Measurements from ENCODE around the gene CAMTA1. TPM values are rescaled to one million over a fixed set of nuclear protein-coding genes. Genes with fewer than 3 reads are reported as not detected.

Gene CAMTA1
- total RNA-seq, 1 experiment from 2014 or later = 60.0 TPM

DNA sequence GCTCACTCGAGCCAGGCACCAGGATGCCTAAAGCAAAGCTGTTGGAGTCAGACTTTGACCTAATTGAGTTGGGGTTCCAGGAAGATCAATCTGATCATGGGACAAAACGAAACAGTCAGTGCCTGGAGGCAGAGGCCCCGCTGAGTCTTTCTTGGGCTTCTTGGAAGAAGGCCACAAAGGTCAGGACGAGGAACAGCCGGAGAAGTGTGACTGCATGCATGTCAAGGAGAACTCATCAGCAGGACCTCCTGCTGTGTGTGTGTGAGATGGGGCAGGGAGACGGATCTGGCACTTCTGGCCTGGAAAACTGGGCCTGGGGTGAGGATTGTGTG, 190.8 kb downstream of the CAMTA1 start:
- CTCF ChIA-PET = no interaction called here
- Mint-ChIP-seq H3K36me3 (ENCODE audit: insufficient read depth, unreplicated experiment) (no peaks in the 10 kb centered on the region), H3K9me3 (ENCODE audit: unreplicated experiment) (no peaks in the 10 kb centered on the region), H3K27ac (ENCODE audit: unreplicated experiment) (no peak overlapping the region), H3K4me1 (ENCODE audit: low read depth, unreplicated experiment) (no peaks in the 10 kb centered on the region), H3K4me3 (ENCODE audit: unreplicated experiment) (no peak overlapping the region), H3K27me3 (ENCODE audit: insufficient read depth, unreplicated experiment) (peaks cover 20% of the 10 kb centered on the region)
- no peak for DNase-seq
- POLR2A ChIA-PET = no interaction called here
- H3K9me3 ChIP-seq = no peaks in the 10 kb centered on the region
- intact Hi-C loops (cut with micrococcal nuclease; ENCODE audit: unreplicated experiment) = no loop called here
- no TSS peak for BruUV-seq (replicated peaks)
- H3K4me1 ChIP-seq = no peaks in the 10 kb centered on the region
- TF ChIP-seq, protein P1, sequence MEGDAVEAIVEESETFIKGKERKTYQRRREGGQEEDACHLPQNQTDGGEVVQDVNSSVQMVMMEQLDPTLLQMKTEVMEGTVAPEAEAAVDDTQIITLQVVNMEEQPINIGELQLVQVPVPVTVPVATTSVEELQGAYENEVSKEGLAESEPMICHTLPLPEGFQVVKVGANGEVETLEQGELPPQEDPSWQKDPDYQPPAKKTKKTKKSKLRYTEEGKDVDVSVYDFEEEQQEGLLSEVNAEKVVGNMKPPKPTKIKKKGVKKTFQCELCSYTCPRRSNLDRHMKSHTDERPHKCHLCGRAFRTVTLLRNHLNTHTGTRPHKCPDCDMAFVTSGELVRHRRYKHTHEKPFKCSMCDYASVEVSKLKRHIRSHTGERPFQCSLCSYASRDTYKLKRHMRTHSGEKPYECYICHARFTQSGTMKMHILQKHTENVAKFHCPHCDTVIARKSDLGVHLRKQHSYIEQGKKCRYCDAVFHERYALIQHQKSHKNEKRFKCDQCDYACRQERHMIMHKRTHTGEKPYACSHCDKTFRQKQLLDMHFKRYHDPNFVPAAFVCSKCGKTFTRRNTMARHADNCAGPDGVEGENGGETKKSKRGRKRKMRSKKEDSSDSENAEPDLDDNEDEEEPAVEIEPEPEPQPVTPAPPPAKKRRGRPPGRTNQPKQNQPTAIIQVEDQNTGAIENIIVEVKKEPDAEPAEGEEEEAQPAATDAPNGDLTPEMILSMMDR (IDR thresholded peaks at IDR 0.05; ENCODE audit: insufficient read depth in 1 of 2, low read depth in 1 of 2, low read length in 1 of 2, severe bottlenecking in 1 of 2, unreplicated experiment in 1 of 2) = no peak
- no peaks in the 10 kb centered on the region for H3K27me3 ChIP-seq (replicated peaks; ENCODE audit: control insufficient read depth, insufficient read depth, low read length)
- no peak overlapping the region for H3K4me3 ChIP-seq (ENCODE audit: low read depth, low read length)
- no peaks in the 10 kb centered on the region for H3K36me3 ChIP-seq (ENCODE audit: control insufficient read depth, insufficient read depth, low read length)

DNA sequence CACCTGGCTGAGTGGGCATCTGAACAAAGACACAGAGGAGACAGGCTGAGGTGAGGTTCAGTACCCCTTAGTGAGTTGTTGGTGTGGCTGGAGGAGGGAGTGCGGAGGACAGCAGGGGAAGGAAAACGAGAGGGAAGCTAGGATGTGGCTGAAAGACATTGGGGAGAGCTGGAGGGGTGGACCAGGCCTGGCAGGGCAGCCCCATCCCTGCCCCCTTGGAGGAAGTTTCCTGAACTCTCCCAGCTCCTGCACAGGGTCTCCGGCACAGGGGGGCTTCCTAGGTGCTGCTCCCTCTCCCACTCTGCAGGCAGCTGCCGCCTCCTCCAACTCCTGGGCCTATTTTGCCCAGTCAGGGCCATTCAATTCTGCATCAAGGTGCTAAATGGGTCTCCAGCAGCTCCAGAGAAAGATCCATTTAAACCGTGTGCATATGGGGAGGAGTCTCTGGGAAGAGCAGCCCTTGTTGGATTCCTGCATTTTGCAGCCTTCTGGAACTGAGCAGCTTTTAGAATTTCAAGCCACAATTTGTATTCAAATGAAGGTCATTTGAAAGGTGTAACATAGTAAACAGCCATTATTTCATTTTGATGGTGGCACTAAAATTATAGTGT, 193.9 kb downstream of the CAMTA1 start:
- no peaks in the 10 kb centered on the region for H3K36me3 Mint-ChIP-seq (ENCODE audit: insufficient read depth, unreplicated experiment)
- BruUV-seq (replicated peaks) = no TSS peak
- no peak overlapping the region for H3K4me3 Mint-ChIP-seq (ENCODE audit: unreplicated experiment)

DNA sequence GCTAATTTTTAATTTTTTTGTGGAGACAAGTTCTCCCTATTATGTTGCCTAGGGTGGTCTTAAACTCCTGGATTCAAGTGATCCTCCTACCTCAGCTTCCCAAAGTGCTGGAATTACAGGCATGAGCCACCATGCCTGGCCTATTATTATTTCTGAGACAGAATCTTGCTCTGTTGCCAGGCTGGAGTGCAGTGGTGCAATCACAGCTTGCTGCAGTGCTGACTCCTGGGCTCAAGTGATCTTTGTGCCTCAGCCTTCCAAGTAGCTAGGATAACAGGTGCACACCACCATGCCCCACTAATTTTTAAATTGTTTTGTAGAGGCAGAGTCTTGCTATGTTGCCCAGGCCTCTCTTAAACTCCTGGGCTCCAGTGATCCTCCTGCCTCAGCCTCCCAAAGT, 196.3 kb downstream of the CAMTA1 start:
- Mint-ChIP-seq H3K36me3 (ENCODE audit: insufficient read depth, unreplicated experiment) (no peaks in the 10 kb centered on the region), H3K9me3 (ENCODE audit: unreplicated experiment) (peaks cover 7% of the 10 kb centered on the region), H3K27me3 (ENCODE audit: insufficient read depth, unreplicated experiment) (peaks cover 17% of the 10 kb centered on the region), H3K4me3 (ENCODE audit: unreplicated experiment) (no peak overlapping the region), H3K27ac (ENCODE audit: unreplicated experiment) (no peak overlapping the region), H3K4me1 (ENCODE audit: low read depth, unreplicated experiment) (no peaks in the 10 kb centered on the region)
- Histone ChIP-seq H3K4me1 (no peaks in the 10 kb centered on the region), H3K4me3 (ENCODE audit: low read depth, low read length) (no peak overlapping the region), H3K36me3 (ENCODE audit: control insufficient read depth, insufficient read depth, low read length) (no peaks in the 10 kb centered on the region), H3K9me3 (no peaks in the 10 kb centered on the region), H3K27me3 (replicated peaks; ENCODE audit: control insufficient read depth, insufficient read depth, low read length) (no peaks in the 10 kb centered on the region)
- DNase-seq = no peak
- intact Hi-C loops (cut with micrococcal nuclease; ENCODE audit: unreplicated experiment) = no loop called here
- TF ChIP-seq, protein P1 (IDR thresholded peaks at IDR 0.05; ENCODE audit: insufficient read depth in 1 of 2, low read depth in 1 of 2, low read length in 1 of 2, severe bottlenecking in 1 of 2, unreplicated experiment in 1 of 2) = no peak
- ChIA-PET POLR2A (no interaction called here), CTCF (no interaction called here)
- no TSS peak for BruUV-seq (replicated peaks)

More for the DNA sequence above, 193.9 kb downstream of the CAMTA1 start:
- Histone ChIP-seq H3K9me3 (no peaks in the 10 kb centered on the region), H3K4me1 (no peaks in the 10 kb centered on the region), H3K4me3 (ENCODE audit: low read depth, low read length) (no peak overlapping the region), H3K27me3 (replicated peaks; ENCODE audit: control insufficient read depth, insufficient read depth, low read length) (no peaks in the 10 kb centered on the region), H3K36me3 (ENCODE audit: control insufficient read depth, insufficient read depth, low read length) (no peaks in the 10 kb centered on the region)
- Mint-ChIP-seq H3K9me3 (ENCODE audit: unreplicated experiment) (peaks cover 7% of the 10 kb centered on the region), H3K4me1 (ENCODE audit: low read depth, unreplicated experiment) (no peaks in the 10 kb centered on the region), H3K27me3 (ENCODE audit: insufficient read depth, unreplicated experiment) (peaks cover 23% of the 10 kb centered on the region), H3K27ac (ENCODE audit: unreplicated experiment) (no peak overlapping the region)
- TF ChIP-seq, protein P1 (IDR thresholded peaks at IDR 0.05; ENCODE audit: insufficient read depth in 1 of 2, low read depth in 1 of 2, low read length in 1 of 2, severe bottlenecking in 1 of 2, unreplicated experiment in 1 of 2) = no peak
- DNase-seq = no peak
- intact Hi-C loops (cut with micrococcal nuclease; ENCODE audit: unreplicated experiment) = no loop called here
- ChIA-PET CTCF (no interaction called here), POLR2A (no interaction called here)
